ENCODE measurements around the gene GUCY2D. TPM values are rescaled to one million over a fixed set of nuclear protein-coding genes. Genes with fewer than 3 reads are reported as not detected.

The GUCY2D gene
- total and polyA plus RNA-seq, 8 donors: 0.25 TPM; not detected in 7

DNA sequence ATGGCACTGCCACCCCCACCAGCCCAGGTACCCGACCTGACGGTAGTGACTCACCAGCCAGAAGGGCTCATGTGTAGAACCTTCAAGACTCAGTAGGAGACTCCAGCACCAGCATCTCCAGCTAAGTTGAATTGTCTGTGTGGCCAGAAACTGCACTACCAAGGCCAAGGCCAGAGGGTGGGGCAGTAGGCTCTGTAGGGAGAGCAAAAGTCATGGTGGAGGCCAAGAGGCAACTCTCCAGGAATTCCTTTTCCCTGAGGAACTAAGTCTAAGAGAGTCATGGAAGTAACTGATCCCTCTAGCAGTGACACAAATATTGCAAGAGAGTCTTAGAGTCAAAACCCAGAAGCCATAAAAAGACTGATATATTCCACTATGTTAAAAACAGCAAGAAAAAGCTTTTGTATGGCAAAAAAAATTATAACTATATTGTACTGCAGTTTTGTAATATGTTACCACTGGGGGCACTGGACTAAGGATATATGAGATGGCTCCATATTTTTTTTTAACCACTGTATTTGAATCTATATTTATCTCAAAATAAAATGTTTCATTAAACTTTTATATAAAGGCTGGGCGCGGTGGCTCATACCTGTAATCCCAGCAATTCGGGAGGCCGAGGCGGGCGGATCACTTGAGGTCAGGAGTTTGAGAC lies 30.2 kb upstream of the GUCY2D start:
- Histone ChIP-seq H3K4me1 (no peaks in the 10 kb centered on the region), H3K9me3 (peaks cover 9 to 28% (median 17%) of the 10 kb centered on the region in 4 donors), H3K4me3 (no peak overlapping the region), H3K27me3 (peaks cover 0 to 7% (median 0%) of the 10 kb centered on the region in 3 donors), H3K36me3 (no peaks in the 10 kb centered on the region), H3K27ac (no peak overlapping the region)
- 94 to 98% (median 97%) methylated on average over 8 of the region's 8 CpGs for WGBS, 5 donors
- TF ChIP-seq POLR2A (IDR thresholded peaks at IDR 0.05): no peak
- TF ChIP-seq EP300 (IDR thresholded peaks at IDR 0.05): no peak
- TF ChIP-seq POLR2AphosphoS5 (IDR thresholded peaks at IDR 0.05): no peak
- TF ChIP-seq, protein P1, sequence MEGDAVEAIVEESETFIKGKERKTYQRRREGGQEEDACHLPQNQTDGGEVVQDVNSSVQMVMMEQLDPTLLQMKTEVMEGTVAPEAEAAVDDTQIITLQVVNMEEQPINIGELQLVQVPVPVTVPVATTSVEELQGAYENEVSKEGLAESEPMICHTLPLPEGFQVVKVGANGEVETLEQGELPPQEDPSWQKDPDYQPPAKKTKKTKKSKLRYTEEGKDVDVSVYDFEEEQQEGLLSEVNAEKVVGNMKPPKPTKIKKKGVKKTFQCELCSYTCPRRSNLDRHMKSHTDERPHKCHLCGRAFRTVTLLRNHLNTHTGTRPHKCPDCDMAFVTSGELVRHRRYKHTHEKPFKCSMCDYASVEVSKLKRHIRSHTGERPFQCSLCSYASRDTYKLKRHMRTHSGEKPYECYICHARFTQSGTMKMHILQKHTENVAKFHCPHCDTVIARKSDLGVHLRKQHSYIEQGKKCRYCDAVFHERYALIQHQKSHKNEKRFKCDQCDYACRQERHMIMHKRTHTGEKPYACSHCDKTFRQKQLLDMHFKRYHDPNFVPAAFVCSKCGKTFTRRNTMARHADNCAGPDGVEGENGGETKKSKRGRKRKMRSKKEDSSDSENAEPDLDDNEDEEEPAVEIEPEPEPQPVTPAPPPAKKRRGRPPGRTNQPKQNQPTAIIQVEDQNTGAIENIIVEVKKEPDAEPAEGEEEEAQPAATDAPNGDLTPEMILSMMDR (IDR thresholded peaks at IDR 0.05): peak in 1 of 7 experiments; percentile 25
- no peak for DNase-seq
- intact Hi-C loops (cut with DNase I; ENCODE audit: low total_unique reads): no loop called here

DNA sequence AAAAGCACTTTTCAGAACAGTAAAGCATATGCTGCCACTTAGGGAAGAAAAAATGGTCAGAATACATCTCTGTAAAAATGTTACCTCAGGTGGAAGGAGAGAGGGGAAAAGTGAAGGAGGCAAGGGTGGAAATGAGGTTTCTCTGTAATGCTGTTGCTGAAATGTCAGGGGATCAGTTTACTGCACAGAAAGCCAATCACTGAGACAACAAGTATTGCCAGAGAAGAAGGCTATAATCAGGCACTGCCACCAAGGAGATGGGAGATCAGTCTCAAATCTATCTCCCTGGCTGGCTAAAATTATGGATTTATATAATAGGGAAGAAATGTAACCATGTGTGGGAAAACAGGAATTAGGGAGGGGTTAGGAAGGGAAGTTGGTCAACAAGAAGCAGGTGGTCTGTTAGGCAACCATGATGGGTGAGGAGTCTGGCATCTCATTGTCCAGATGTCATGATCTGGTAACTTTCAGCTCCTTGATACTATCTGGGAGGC lies 27.7 kb upstream of the GUCY2D start:
- H3K27ac ChIP-seq: no peak overlapping the region
- no peaks in the 10 kb centered on the region for H3K36me3 ChIP-seq
- no peak for TF ChIP-seq POLR2AphosphoS5 (IDR thresholded peaks at IDR 0.05)
- TF ChIP-seq, protein P1 (IDR thresholded peaks at IDR 0.05): no peak
- no peak for TF ChIP-seq EP300 (IDR thresholded peaks at IDR 0.05)
- TF ChIP-seq POLR2A (IDR thresholded peaks at IDR 0.05): no peak
- DNase-seq: no peak
- intact Hi-C loops (cut with DNase I; ENCODE audit: low total_unique reads): no loop called here
- peaks cover 0 to 7% (median 0%) of the 10 kb centered on the region in 3 donors for H3K27me3 ChIP-seq
- peaks cover 9 to 28% (median 17%) of the 10 kb centered on the region in 4 donors for H3K9me3 ChIP-seq
- no peaks in the 10 kb centered on the region for H3K4me1 ChIP-seq
- no peak overlapping the region for H3K4me3 ChIP-seq

DNA sequence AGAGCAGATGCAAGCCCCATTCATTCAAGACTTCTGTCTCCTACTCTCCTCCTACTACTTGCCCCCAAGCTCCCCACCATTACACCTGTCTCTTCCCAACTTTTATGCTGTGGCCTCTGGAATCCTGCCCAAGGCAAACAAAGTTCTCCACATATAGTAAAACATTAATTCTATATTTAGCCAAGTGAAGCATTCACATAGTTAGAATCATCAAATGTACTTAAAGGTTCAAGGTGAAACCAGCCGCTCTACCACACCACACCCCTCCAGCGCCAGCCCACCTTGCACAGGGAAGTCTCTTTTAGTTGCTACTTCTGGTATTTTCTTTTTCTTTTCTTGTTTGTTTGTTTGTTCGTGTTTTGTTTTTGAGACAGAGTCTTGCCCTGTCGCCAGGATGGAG lies 25.4 kb upstream of the GUCY2D start:
- Histone ChIP-seq H3K27ac (no peak overlapping the region), H3K27me3 (peaks cover 0 to 8% (median 0%) of the 10 kb centered on the region in 3 donors), H3K4me1 (no peaks in the 10 kb centered on the region), H3K4me3 (no peak overlapping the region), H3K36me3 (no peaks in the 10 kb centered on the region), H3K9me3 (peaks cover 9 to 28% (median 17%) of the 10 kb centered on the region in 4 donors)
- no peak for TF ChIP-seq EP300 (IDR thresholded peaks at IDR 0.05)
- TF ChIP-seq POLR2AphosphoS5 (IDR thresholded peaks at IDR 0.05): no peak
- TF ChIP-seq POLR2A (IDR thresholded peaks at IDR 0.05): no peak
- TF ChIP-seq, protein P1 (IDR thresholded peaks at IDR 0.05): no peak
- intact Hi-C loops (cut with DNase I; ENCODE audit: low total_unique reads): no loop called here
- WGBS, 5 donors: 53 to 66% (median 62%) methylated on average over 4 of the region's 4 CpGs
- DNase-seq: peak in 1 of 2 donors; percentile 34

DNA sequence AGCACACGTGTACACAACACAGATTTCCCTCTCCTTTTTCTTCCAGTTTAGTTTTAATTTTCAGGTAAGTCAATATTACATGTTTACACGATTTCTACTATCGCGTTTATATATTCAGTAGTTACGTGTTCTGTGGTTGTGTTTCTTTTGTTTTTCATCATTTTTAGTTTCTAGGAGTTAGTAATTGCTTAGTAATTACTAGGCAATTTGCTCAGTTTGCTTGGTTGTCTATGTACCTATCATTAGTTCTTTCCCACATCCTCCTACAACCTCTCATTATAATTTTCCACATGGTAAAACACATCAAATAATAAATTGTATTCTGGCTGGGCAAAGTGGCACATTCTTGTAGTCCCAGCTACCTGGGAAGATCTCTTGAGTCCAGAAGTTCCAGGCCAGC lies 24.6 kb upstream of the GUCY2D start:
- no peaks in the 10 kb centered on the region for H3K4me1 ChIP-seq
- no peaks in the 10 kb centered on the region for H3K36me3 ChIP-seq
- H3K27ac ChIP-seq: no peak overlapping the region
- H3K9me3 ChIP-seq: peaks cover 9 to 28% (median 17%) of the 10 kb centered on the region in 4 donors
- TF ChIP-seq, protein P1 (IDR thresholded peaks at IDR 0.05): no peak
- TF ChIP-seq POLR2AphosphoS5 (IDR thresholded peaks at IDR 0.05) (no peak), POLR2A (IDR thresholded peaks at IDR 0.05) (no peak), EP300 (IDR thresholded peaks at IDR 0.05) (no peak)
- DNase-seq: no peak
- intact Hi-C loops (cut with DNase I; ENCODE audit: low total_unique reads): no loop called here
- 68 to 83% (median 74%) methylated on average over 5 of the region's 5 CpGs for WGBS, 5 donors
- no peak overlapping the region for H3K4me3 ChIP-seq
- peaks cover 0 to 7% (median 0%) of the 10 kb centered on the region in 3 donors for H3K27me3 ChIP-seq

All from stomach (tissue), 9 donors.